ENCODE results near the gene GNB1. TPM values are rescaled to one million over a fixed set of nuclear protein-coding genes. Genes with fewer than 3 reads are reported as not detected.
A peak's percentile ranks its signal among the peaks of the same experiment; 100 is the strongest.

The GNB1 gene
- total and polyA plus RNA-seq, 8 donors, result 49.6 to 195 (median 125) TPM

DNA sequence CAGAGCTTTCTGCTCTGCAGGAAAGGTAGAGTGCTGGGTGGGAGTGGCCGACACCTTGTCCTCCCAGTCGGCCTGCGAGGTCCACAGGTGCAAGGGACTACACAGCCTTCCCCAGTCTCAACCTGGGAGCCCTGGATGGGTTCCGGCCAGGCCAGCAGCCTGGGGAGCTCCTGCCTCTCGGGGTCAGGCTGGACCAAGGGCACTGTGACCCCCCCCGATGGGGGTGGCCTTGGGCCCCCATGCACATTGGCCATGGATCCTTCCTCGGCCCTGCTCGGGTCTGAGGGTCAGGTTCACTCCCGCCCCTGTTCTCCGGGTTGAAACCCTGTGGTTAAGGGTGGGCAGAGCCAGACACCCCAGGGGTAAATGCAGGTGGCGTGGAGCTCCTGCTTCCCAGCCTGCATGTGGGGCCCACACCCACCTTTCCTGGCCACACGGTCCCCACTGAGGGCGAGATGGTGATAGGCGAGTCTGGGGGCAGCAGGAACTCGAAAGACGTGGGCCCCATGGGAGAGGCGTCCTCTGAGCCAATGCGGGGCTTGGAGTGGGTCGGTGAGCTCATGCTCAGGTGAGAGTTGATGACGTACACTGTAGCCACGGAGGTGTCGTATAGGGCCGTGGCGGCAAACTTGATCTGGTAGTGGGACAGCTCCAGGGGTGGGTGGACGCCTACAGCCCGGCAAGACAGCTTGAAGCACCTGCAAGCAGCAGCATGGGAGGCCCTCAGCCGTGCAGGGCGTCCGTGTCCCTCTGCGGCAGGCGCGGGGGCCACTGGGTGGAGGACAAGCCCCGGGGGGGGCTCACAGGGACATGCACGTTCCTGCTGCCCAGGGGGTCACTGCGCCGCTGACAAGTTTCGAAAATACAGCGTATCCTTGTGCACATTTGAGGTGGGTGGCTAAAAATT is 39.0 kb upstream of the GNB1 start:
- no peak for TF ChIP-seq POLR2AphosphoS5 (IDR thresholded peaks at IDR 0.05)
- TF ChIP-seq POLR2A (IDR thresholded peaks at IDR 0.05), result no peak
- no peak for TF ChIP-seq CTCF (IDR thresholded peaks at IDR 0.05)
- no peak for TF ChIP-seq EP300 (IDR thresholded peaks at IDR 0.05)
- DNase-seq, result peak in 1 of 2 donors; percentile 4
- H3K4me1 ChIP-seq, result no peaks in the 10 kb centered on the region
- H3K9me3 ChIP-seq, result no peaks in the 10 kb centered on the region
- no peak overlapping the region for H3K4me3 ChIP-seq
- no peaks in the 10 kb centered on the region for H3K36me3 ChIP-seq
- H3K27me3 ChIP-seq, result no peaks in the 10 kb centered on the region
- WGBS, 5 donors, result 81 to 86% (median 84%) methylated on average over 24 to 38 of the region's 38 CpGs
- H3K27ac ChIP-seq, result no peak overlapping the region
- intact Hi-C loops (cut with DNase I; ENCODE audit: low total_unique reads), result no loop called here

- no peaks in the 10 kb centered on the region for H3K27me3 ChIP-seq
- DNase-seq, result peak in 1 of 2 donors; percentile 2
- H3K9me3 ChIP-seq, result no peaks in the 10 kb centered on the region
- no peak overlapping the region for H3K27ac ChIP-seq
- intact Hi-C loops (cut with DNase I; ENCODE audit: low total_unique reads), result no loop called here
- TF ChIP-seq POLR2A (IDR thresholded peaks at IDR 0.05) (no peak), EP300 (IDR thresholded peaks at IDR 0.05) (no peak)
- 59 to 77% (median 71%) methylated on average over 5 to 10 of the region's 10 CpGs for WGBS, 5 donors
- no peaks in the 10 kb centered on the region for H3K36me3 ChIP-seq
- no peak overlapping the region for H3K4me3 ChIP-seq
- no peaks in the 10 kb centered on the region for H3K4me1 ChIP-seq
These were observed 38.3 kb upstream of the GNB1 start for GRCh38 chr1:1929102-1929638.

GRCh38 chr1:1928231-1929101 is 37.6 kb upstream of the GNB1 start:
- 64 to 81% (median 73%) methylated on average over 20 to 32 of the region's 34 CpGs for WGBS, 5 donors
- Histone ChIP-seq H3K27ac (no peak overlapping the region), H3K9me3 (no peaks in the 10 kb centered on the region), H3K36me3 (no peaks in the 10 kb centered on the region), H3K4me3 (no peak overlapping the region), H3K4me1 (no peaks in the 10 kb centered on the region), H3K27me3 (no peaks in the 10 kb centered on the region)
- DNase-seq, result peak in 1 of 2 donors; percentile 1
- no peak for TF ChIP-seq EP300 (IDR thresholded peaks at IDR 0.05)
- TF ChIP-seq CTCF (IDR thresholded peaks at IDR 0.05), result no peak
- TF ChIP-seq POLR2A (IDR thresholded peaks at IDR 0.05), result no peak
- TF ChIP-seq POLR2AphosphoS5 (IDR thresholded peaks at IDR 0.05), result no peak
- intact Hi-C loops (cut with DNase I; ENCODE audit: low total_unique reads), result no loop called here

- WGBS, 5 donors, result 76 to 83% (median 81%) methylated on average over 25 of the region's 25 CpGs
- peak in 1 of 2 donors; percentile 1 for DNase-seq
- Histone ChIP-seq H3K4me1 (no peaks in the 10 kb centered on the region), H3K27me3 (no peaks in the 10 kb centered on the region), H3K27ac (no peak overlapping the region), H3K4me3 (no peak overlapping the region), H3K9me3 (no peaks in the 10 kb centered on the region), H3K36me3 (no peaks in the 10 kb centered on the region)
- intact Hi-C loops (cut with DNase I; ENCODE audit: low total_unique reads), result no loop called here
- TF ChIP-seq POLR2A (IDR thresholded peaks at IDR 0.05) (no peak), CTCF (IDR thresholded peaks at IDR 0.05) (no peak), POLR2AphosphoS5 (IDR thresholded peaks at IDR 0.05) (no peak), EP300 (IDR thresholded peaks at IDR 0.05) (no peak)
These were observed 36.9 kb upstream of the GNB1 start for GRCh38 chr1:1927751-1928150.
